ENCODE data around the gene CCDC74B.
A peak's percentile ranks its signal among the peaks of the same experiment; 100 is the strongest.
"Not testable (repeated sequence)": the region's sequence is repeated elsewhere in the genome, so short reads cannot be mapped to it uniquely, and the experiment has no call there.

CCDC74B gene

DNA sequence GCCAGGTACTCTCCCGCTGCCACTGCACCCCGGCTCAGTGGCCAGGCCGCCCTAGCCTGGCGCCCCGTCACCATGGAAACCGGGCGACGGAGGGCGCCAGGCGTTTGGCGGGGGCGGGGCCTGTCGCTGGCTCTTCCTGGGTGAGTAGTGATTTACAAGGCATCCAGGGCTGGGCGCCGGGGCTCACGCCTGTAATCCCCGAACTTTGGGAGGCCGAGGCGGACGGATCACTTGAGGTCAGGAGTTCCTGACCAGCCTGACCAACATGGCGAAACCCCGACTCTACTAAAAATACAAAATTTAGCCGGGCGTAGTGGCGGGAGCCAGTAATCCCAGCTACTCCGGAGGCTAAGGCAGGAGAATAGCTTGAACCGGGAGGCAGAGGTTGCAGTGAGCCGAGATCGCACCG lies at the start of gene CCDC74B:
TSS of gene CCDC74B (minus strand) at position 107 of the 409 bp plus-strand sequence. CDS start 116 bp downstream, outside the sequence.
- DNase-seq = not testable (repeated sequence)

- DNase-seq = not testable (repeated sequence)
Observed at GRCh38 chr2:130193824-130194223, 48.9 kb upstream of the CCDC74B start.

- DNase-seq = not testable (repeated sequence)
Observed at GRCh38 chr2:130192451-130192850, 47.5 kb upstream of the CCDC74B start.

DNA sequence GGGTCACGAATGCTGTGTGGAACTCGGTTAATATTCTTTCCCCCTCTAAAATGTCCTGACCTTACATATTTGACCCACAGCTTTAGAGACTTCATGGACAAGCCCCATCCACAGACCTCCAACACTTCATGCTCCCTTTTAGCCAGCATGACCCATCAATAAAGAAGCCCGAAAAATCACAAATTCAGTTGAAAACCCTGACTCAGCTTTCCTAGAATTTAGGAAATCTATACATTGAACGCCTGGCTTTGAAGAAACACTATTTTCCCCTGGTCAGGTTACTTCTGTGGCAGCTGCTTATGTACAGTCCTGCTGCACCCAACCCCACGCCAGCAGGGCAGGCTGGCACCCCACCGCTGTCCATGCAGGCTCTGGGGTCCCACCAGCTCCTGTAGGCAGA lies 46.4 kb upstream of the CCDC74B start:
- DNase-seq = not testable (repeated sequence)

GRCh38 chr2:130190237-130190636 lies 45.3 kb upstream of the CCDC74B start:
- DNase-seq = no peak

DNA sequence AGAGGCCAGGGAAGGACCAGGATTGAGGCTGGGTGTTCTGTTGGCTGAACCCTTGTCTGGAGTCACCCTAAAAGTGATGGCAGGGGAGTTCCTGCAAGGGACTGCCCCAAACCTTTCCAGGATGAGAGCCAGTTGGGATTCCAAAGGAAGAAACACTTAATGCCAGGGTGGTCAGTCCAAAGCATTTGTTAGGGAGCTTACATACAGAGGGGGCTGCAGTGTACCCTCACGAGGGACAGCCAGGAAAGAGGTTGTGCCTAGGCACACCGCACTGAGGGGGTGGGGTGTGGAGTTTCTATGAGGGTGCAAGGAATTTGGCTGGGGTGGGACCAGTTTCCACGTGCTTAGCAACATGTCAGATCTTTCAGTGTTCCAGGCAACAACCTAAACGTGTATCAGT lies 44.0 kb upstream of the CCDC74B start:
- not testable (repeated sequence) for DNase-seq

DNA sequence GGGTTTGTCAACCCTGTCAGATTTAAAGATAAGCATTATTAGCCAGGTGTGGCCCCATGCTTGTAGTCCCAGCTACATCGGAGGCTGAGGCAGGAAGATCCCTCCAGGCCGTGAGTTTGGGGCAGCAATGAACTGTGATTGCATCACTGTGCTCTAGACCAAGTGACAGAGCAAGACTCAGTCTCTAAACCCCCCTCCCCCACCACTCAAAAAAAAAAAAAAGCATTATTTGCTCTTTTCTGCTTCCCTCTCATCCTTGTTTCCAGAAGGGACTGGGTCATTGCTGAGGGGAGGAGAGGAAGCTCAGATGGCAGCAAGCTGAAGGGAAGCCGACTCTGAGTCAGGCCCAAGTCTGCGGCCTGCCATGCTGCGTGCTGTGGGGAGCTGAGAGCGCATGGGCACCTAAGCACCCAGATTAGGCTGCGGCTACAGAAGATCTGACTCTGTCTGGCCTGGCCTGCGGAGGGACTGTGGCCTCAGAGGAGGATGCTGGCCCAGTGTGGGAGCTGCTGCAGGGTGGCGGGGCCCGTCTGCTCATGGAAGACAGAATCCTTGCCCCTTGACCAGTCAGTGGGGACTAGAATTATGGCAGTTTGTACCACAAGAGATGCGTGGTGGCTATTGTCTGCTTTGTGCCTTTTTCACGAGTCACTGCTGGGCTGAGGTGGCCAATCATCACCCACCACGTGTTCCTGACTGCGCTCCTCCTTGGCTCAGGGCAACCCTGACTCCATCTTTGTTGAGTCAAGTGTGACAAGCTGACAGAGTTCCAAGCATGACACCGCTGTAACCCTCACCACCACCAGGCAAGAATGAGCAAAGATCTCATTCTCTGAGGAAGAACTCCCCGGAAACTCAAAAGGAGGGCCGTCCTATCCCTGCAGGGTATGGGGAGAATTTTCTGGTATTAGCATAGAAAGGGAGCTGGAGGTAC lies 43.2 kb upstream of the CCDC74B start:
- DNase-seq = not testable (repeated sequence)

DNA sequence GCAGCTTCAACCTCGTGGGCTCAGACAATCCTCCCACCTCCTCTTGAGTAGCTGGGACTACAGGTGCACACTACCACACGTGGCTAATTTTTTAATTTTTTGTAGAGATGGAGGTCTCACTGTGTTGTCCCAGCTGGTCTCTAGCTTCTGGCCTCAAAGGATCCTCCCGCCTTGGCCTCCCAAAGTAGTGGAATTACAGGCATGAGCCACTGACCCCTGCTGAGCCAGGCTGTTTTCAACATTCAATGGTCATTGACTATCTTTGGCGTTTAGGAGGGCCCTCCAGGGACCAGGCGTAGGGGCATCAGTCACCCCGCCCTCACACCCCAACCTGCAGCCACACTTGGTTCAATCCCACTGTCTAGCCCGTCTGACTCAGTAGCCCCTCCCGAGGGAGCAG lies 42.4 kb upstream of the CCDC74B start:
- no peak for DNase-seq

- DNase-seq = no peak
Observed at GRCh38 chr2:130186391-130186790, 41.5 kb upstream of the CCDC74B start.

GRCh38 chr2:130185896-130186295 lies 41.0 kb upstream of the CCDC74B start:
- DNase-seq = no peak

DNA sequence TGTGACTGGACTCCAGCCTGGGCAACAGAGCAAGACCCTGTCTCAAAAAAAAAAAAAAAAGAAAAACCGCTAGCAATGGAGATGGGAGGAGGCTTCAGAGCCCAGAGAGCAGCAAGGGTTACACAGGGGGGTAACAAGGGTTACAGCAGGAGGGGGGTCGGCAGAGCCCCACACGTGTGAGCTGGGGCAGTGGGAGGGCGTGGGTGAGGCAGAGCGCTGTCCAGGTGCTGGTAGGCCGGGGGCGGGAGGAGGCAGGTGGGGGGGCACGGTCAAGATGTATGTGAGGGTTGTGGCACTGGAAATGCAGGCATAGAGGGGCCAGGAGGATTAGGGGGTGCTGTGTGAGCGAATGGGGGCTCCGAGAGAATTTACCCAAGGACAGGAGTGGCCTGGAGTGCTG lies 40.5 kb upstream of the CCDC74B start:
- DNase-seq = no peak

- no peak for DNase-seq
Observed at GRCh38 chr2:130183512-130184373, 38.8 kb upstream of the CCDC74B start.

DNA sequence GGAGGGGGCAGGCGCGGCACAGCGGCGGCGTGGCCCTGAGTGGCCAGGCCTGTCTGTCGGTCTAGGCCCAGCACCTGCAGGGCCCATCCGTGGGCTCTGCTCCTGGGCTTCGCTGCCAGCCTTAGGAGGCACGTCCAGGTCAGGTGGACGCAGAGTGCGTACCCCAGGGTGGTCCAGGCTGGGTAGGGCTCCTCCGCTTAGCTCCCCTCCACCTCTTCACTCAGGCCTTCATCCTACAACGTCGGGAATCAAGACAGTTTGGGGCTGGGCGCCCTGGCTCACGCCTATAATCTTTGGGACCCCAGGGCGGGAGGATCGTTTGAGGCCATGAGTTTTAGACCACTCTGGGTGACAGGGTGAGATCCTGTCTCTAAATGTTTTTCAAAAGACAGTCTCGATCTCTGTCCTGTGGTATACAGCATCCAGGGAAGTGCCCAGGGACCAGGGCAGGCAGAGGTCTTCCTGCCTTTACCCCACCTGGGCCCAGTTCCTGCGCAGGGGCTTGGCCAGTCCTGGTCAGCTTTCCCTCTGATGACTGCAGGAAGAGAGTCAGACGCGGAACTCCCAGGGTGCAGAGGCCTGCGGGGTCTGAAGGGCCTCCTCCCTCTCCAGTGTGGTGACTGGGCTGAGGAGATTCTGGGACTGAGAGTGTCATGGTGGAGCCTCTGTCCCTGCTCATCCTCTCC lies 38.1 kb upstream of the CCDC74B start:
- not testable (repeated sequence) for DNase-seq

GRCh38 chr2:130181880-130182682 lies 37.2 kb upstream of the CCDC74B start, which contains the start of gene MZT2B:
Gene MZT2B, plus strand, starts transcription at chr2:130182262. Its CDS starts 21 bp downstream, at chr2:130182283.
- not testable (repeated sequence) for DNase-seq

- DNase-seq = peak; percentile 63
Observed at GRCh38 chr2:130181325-130181879, 36.5 kb upstream of the CCDC74B start, which contains the start of gene SMPD4. Gene SMPD4, minus strand, starts transcription at chr2:130181602. Its CDS starts 5,010 bp downstream, at chr2:130176592.

DNA sequence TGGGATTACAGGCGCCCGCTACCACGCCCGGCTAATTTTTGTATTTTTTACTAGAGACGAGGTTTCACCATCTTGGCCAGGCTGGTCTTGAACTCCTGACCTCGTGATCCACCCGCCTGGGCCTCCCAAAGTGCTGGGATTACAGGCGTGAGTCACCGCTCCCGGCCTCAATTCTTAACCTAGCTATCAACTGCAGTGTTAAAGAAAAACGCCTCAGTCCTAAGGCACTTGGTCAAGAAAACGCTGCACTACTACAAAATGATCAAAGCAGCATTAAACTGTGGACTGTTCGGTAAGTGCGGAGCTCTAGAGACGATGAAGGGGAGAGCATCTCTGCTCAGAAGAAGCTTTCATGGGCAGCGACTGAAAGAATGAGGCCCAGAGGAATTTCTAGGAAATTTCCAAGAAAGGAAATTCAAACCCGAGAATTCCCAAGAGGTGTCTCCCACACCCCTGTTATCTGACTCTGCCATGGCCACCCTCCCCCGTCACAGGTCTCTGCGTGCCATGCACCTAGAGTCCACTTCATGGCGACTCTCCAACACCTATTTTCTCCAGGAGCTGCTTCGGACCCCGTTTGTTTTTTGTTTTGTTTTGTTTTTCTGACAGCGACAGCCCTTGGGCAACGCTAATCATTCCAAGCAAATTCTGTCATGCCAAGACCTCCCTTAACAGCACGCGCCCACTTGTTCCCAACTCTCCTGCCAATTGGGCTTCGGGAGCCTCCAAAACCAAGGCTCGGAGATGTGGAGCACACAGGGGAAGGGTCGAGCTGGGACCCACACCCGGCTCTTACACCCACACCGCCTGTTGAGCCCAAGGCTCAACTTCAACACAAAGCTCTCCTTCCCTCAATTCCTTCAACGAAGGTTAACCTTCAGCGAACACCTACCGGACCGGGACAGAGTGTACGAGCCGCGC lies 35.8 kb upstream of the CCDC74B start:
- DNase-seq = not testable (repeated sequence)

- DNase-seq = not testable (repeated sequence)
Observed at GRCh38 chr2:130174866-130175265, 30.0 kb upstream of the CCDC74B start.

DNA sequence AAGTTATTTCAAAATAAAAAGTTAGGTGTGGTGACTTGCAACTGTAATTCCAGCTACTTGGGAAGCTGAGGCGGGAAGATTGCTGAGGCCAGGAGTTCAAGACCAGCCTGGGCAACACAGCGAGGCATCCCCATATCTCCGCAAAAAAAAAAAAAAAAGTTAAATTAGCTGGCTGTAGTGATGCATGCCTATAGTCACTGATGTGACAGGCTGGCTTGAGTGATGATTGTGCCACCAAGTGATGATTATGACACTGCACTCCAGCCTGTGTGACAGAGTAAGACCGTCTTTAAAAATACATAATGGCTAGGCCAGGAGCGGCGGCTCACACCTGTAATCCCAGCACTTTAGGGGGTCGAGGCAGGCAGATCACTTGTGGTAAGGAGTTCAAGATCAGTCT lies 25.0 kb upstream of the CCDC74B start:
- no peak for DNase-seq

DNA sequence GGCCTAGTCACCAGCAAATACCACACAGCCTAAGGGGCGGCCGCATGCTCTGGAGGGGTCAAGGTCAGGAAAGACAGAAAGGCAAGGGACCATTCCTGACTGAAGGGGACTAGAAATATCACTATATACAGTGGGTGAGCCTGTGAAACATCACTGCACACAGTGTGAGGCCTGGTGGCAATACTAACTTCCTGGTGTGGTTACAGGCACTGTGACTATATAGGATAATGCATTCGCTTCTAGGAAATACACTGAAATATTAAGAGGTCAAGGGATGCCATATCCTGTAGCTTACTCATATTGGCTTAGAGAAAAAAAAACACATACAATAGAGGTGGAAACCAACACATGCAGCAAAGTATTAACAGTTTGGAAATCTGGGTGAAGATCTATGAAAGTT lies 24.3 kb upstream of the CCDC74B start:
- DNase-seq = not testable (repeated sequence)

DNA sequence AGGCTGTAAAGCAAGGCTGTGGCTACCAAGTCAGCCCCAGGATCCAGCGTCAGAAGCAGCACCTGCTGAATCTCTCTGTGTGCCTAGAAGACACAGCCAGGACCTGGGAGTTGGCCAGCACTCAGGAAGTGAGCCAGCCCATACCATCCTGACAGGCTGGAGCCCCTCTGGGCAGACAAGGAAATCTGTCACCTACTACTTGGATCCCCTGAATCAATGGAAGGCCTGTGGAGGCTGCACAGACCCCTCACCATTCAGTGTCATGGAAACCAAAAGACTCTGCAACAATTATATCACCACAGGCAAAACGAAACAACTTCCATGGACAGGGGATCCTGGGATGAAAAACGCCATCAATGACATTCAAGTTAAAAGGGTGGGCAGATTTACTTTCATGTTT lies 21.7 kb upstream of the CCDC74B start:
- DNase-seq = not testable (repeated sequence)
